Parathyroid adenoma (tissue), 2 donors: ENCODE data around the gene ZCCHC24.
A peak's percentile ranks its signal among the peaks of the same experiment; 100 is the strongest.
"Not testable (repeated sequence)": the region's sequence is repeated elsewhere in the genome, so short reads cannot be mapped to it uniquely, and the experiment has no call there.

Experiments used
- H2AFZ ChIP-seq: fragments of 300-600 bp; sonication (generic); one replicate; pipeline ENCODE4 v1.7.0; 2017; ENCODE audit warnings: antibody characterized with exemption, mild to moderate bottlenecking
- H3K27ac ChIP-seq: fragments of 300-600 bp; sonication (generic); one replicate; pipeline ENCODE4 v1.7.0; 2017
- H3K27me3 ChIP-seq: fragments of 300-600 bp; sonication (generic); one replicate; pipeline ENCODE4 v1.7.0; 2017; ENCODE audit warnings: low read length; ENCODE audit not compliant: control insufficient read depth, insufficient read depth
- H3K36me3 ChIP-seq: fragments of 300-600 bp; sonication (generic); one replicate; pipeline ENCODE4 v1.7.0; 2017; ENCODE audit warnings: low read length; ENCODE audit not compliant: control insufficient read depth, insufficient read depth
- H3K4me1 ChIP-seq: fragments of 300-600 bp; sonication (generic); one replicate; pipeline ENCODE4 v1.7.0; 2017; ENCODE audit warnings: control low read depth
- H3K4me2 ChIP-seq: fragments of 300-600 bp; sonication (generic); one replicate; pipeline ENCODE4 v1.7.0; 2017; ENCODE audit warnings: low read length
- H3K4me3 ChIP-seq: fragments of 300-600 bp; sonication (generic); one replicate; pipeline ENCODE4 v1.7.0; 2017; ENCODE audit warnings: low read depth, low read length
- H3K79me2 ChIP-seq: fragments of 300-600 bp; sonication (generic); one replicate; pipeline ENCODE4 v1.7.0; 2017; ENCODE audit warnings: control low read depth
- H3K9ac ChIP-seq: fragments of 300-600 bp; sonication (generic); one replicate; pipeline ENCODE4 v1.7.0; 2017; ENCODE audit warnings: mild to moderate bottlenecking
- H3K9me3 ChIP-seq: fragments of 300-600 bp; sonication (generic); one replicate; pipeline ENCODE4 v1.7.0; 2017; ENCODE audit warnings: low read length; ENCODE audit not compliant: control insufficient read depth
- TF ChIP-seq, protein P1 (sequence below): fragments of 300-600 bp; sonication (generic); IDR thresholded peaks from one replicate; pipeline ENCODE4 v1.7.0; 2017; ENCODE audit warnings: antibody characterized with exemption, mild to moderate bottlenecking
- donor health status: primary hyperparathyroidism.

ZCCHC24 gene

DNA sequence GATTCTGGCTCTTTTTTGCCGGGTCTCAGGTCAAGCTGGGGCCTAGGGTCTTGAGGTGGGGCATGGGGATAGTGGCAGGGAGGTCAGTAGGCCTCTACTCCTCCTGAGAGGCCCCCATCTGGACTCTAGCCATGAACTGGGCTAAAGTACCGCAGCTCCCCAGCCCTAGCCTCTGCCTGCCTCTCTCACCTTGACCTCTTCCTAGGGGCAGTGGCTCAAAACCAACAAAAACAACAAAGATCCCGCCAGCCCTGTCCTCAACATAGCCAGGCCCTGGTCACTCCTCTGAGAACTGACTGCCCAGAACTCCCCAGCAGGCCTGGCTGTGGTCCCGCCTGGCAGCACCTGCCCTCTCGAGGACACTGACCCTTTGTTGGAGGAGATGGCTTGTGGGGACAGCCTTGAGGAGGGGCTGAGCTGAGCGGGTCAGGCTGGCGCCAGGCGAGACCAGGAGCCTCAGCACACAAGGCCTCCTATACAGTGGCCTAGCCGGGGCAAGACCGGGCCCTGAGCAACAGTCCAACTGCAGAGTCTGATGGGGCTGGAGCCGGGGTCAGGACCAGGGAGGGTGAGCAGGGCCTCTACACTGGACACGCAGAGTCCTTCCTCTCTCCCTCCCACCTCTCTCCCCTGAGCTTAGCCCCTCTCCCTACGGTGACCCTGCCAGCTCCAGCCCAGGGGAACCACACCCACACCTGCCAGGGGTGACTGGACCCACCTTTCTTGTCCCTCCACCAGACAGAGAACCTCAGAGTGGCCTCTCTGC, 109.8 kb downstream of the ZCCHC24 start:
- no peaks in the 10 kb centered on the region for H3K79me2 ChIP-seq
- TF ChIP-seq, protein P1, sequence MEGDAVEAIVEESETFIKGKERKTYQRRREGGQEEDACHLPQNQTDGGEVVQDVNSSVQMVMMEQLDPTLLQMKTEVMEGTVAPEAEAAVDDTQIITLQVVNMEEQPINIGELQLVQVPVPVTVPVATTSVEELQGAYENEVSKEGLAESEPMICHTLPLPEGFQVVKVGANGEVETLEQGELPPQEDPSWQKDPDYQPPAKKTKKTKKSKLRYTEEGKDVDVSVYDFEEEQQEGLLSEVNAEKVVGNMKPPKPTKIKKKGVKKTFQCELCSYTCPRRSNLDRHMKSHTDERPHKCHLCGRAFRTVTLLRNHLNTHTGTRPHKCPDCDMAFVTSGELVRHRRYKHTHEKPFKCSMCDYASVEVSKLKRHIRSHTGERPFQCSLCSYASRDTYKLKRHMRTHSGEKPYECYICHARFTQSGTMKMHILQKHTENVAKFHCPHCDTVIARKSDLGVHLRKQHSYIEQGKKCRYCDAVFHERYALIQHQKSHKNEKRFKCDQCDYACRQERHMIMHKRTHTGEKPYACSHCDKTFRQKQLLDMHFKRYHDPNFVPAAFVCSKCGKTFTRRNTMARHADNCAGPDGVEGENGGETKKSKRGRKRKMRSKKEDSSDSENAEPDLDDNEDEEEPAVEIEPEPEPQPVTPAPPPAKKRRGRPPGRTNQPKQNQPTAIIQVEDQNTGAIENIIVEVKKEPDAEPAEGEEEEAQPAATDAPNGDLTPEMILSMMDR, result no peak
- H2AFZ ChIP-seq, result peak overlapping the region; percentile 75
- peak overlapping the region; percentile 88 for H3K27ac ChIP-seq
- no peak overlapping the region for H3K4me3 ChIP-seq
- H3K27me3 ChIP-seq, result no peaks in the 10 kb centered on the region
- H3K4me2 ChIP-seq, result no peak overlapping the region
- H3K4me1 ChIP-seq, result peaks cover 21% of the 10 kb centered on the region
- H3K9me3 ChIP-seq, result no peaks in the 10 kb centered on the region
- no peaks in the 10 kb centered on the region for H3K36me3 ChIP-seq
- H3K9ac ChIP-seq, result no peak overlapping the region

DNA sequence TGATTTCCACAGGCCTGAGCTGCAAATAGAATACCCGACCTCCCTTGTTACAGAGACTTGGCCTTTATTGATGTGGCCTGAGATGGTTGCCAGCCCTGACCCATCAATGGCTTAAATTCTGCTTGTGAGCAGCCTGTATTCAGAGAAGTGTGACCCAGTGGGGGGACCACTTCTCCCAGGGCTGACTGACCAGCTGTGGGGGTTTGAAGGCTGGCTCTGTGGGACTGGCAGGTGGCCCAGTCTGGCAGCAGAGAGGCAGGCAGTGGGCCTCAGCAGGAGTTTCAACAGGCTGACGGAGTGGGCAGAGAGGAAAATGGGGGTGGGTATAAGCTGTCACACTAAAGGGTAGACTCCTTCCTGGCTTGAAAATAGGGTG, 110.3 kb downstream of the ZCCHC24 start:
- Histone ChIP-seq H3K27me3 (no peaks in the 10 kb centered on the region), H3K79me2 (no peaks in the 10 kb centered on the region), H3K9me3 (no peaks in the 10 kb centered on the region), H3K9ac (no peak overlapping the region), H3K36me3 (no peaks in the 10 kb centered on the region), H3K27ac (peak overlapping the region; percentile 88), H3K4me2 (no peak overlapping the region), H3K4me3 (no peak overlapping the region), H3K4me1 (peaks cover 18% of the 10 kb centered on the region), H2AFZ (peak overlapping the region; percentile 75)
- TF ChIP-seq, protein P1, result no peak

DNA sequence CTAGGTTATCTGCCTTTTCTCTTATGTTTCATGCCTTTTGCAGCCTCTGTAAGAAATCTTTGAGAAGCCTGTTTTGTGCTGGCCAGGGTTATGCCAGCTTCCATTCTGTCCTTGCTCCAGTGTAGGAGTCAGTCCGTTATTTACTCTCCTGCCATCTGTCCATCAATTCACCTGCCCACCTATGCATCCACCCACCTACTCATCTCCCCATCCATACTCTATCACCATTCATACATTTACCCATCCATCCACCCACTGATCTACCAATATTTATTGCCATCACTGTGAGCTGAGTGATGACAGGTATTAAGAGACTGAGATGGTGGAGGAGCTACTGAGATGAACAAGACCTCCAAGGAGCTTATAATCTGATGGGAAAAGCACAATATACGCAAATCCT, 110.9 kb downstream of the ZCCHC24 start:
- no peak overlapping the region for H3K9ac ChIP-seq
- H3K4me1 ChIP-seq, result peaks cover 18% of the 10 kb centered on the region
- H3K27me3 ChIP-seq, result no peaks in the 10 kb centered on the region
- H2AFZ ChIP-seq, result peak overlapping the region; percentile 75
- H3K4me3 ChIP-seq, result no peak overlapping the region
- no peaks in the 10 kb centered on the region for H3K36me3 ChIP-seq
- TF ChIP-seq, protein P1, result no peak
- no peaks in the 10 kb centered on the region for H3K79me2 ChIP-seq
- H3K4me2 ChIP-seq, result no peak overlapping the region
- H3K27ac ChIP-seq, result peak overlapping the region; percentile 88
- no peaks in the 10 kb centered on the region for H3K9me3 ChIP-seq

DNA sequence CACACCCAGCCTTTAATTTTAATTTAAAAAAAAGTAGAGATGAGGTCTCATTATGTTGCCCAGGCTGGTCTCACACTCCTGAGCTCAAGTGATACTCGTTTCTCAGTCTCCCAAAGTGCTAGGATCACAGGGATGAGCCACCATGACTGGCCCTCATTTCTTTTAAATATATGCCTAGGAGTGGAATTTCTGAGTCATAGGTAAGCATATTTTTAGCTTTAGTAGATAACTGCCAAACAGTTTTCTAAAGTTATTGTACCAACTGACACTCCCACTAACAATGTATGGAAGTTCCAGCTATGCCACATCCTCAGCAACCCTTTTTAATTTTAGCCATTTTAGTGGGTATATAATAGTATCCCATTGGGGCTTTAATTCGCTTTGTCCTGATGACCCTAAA, 111.9 kb downstream of the ZCCHC24 start:
- H3K4me1 ChIP-seq, result peaks cover 18% of the 10 kb centered on the region
- no peak overlapping the region for H3K4me2 ChIP-seq
- H3K9me3 ChIP-seq, result no peaks in the 10 kb centered on the region
- no peak overlapping the region for H3K9ac ChIP-seq
- H3K27ac ChIP-seq, result no peak overlapping the region
- TF ChIP-seq, protein P1, result no peak
- no peak overlapping the region for H2AFZ ChIP-seq
- H3K36me3 ChIP-seq, result no peaks in the 10 kb centered on the region
- H3K79me2 ChIP-seq, result no peaks in the 10 kb centered on the region
- H3K27me3 ChIP-seq, result no peaks in the 10 kb centered on the region
- no peak overlapping the region for H3K4me3 ChIP-seq

DNA sequence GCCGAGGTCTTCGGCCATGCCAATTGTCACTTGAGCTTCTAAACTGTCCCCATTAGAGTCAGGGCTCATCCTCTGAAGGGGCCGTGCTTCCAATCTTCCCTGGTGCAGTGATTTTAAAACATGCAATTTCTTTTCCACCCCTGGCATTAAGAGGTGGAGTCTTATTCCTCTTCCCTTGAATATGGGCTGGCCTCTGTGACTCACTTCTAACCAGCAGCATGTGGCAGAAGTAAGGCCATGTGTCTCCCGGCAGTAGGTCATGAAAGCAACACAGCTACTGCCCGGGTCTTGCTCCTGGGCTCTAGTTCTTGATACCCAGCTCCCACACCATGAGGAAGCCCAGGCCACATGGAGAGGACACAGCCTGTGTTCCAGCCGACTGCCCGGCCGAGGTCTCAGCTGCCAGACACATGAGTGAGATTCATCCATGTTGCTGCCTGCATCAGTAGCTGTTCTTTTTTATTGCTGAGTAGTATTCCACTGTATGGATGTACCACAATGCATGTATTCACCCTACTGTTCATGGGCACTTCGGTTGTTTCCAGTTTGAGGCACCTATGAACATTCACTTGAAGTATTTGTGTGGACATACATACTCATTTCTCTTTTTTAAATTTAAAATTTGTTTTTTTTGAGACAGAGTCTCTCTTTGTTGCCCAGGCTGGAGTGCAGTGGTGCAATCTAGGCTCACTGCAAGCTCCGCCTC, 112.7 kb downstream of the ZCCHC24 start:
- H3K36me3 ChIP-seq, H3K79me2 ChIP-seq, H3K9me3 ChIP-seq, H3K4me2 ChIP-seq, H3K9ac ChIP-seq, H3K4me3 ChIP-seq, H2AFZ ChIP-seq, H3K27me3 ChIP-seq, H3K27ac ChIP-seq: not testable (repeated sequence)
- H3K4me1 ChIP-seq, result peaks cover 18% of the 10 kb centered on the region
